Right lobe of liver (tissue), 6 donors: ENCODE data around the gene RPS27A. TPM values are rescaled to one million over a fixed set of nuclear protein-coding genes. Genes with fewer than 3 reads are reported as not detected.
"Not testable (repeated sequence)": the region's sequence is repeated elsewhere in the genome, so short reads cannot be mapped to it uniquely, and the experiment has no call there.

Experiments used
- ATAC-seq, 4 donors: fragments of 200-7000 bp; cut with Tn5 transposase; one replicate each; pipeline ENCODE4 v1.9.1; 2020; ENCODE audit warnings: mild to moderate bottlenecking in 4 of 4, moderate library complexity in 4 of 4
- DNase-seq, 3 donors: peaks; one replicate each; pipeline ENCODE4 v3.0.0-alpha.2; 2020
- H3K27ac ChIP-seq, 3 donors: fragments of 200-600 bp; one replicate each; pipeline ENCODE4 v1.8.0; 2022
- H3K27me3 ChIP-seq, 2 donors: fragments of 200-600 bp; one replicate each; pipeline ENCODE4 v1.8.0; 2022
- H3K36me3 ChIP-seq, 4 donors: fragments of 200-600 bp; sonication (generic) in 1 of 4; one replicate each; pipeline versions ENCODE4 v1.5.1 to v1.8.0; 2017 to 2022; ENCODE audit warnings: control low read depth in 1 of 4
- H3K4me1 ChIP-seq, 4 donors: fragments of 200-600 bp; sonication (generic) in 1 of 4; one replicate each; pipeline versions ENCODE4 v1.5.1 to v1.8.0; 2017 to 2022; ENCODE audit warnings: control low read depth in 1 of 4
- H3K4me3 ChIP-seq, 3 donors: fragments of 200-600 bp; one replicate each; pipeline ENCODE4 v1.8.0; 2022
- H3K9me3 ChIP-seq, 4 donors: fragments of 200-600 bp; sonication (generic) in 1 of 4; one replicate each; pipeline versions ENCODE4 v1.5.1 to v1.8.0; 2017 to 2022; ENCODE audit warnings: control low read depth in 1 of 4
- CTCF ChIP-seq, 4 donors: fragments of 200-600 bp in 3 of 4; fragments of 450-650 bp in 1 of 4; IDR thresholded peaks; one replicate each; pipeline versions ENCODE4 v1.5.1 to v1.8.0; 2016 to 2022; ENCODE audit warnings: antibody characterized with exemption in 4 of 4, mild to moderate bottlenecking in 2 of 4
- POLR2A ChIP-seq: fragments of 450-650 bp; IDR thresholded peaks from one replicate; pipeline ENCODE4 v1.6.1; 2017; ENCODE audit warnings: antibody characterized with exemption, mild to moderate bottlenecking
- WGBS: methylation state at CpG from one replicate; pipeline ENCODE4 v1.1.6; 2018; ENCODE audit warnings: low coverage, low lambda C conversion rate; ENCODE audit not compliant: insufficient coverage; ENCODE audit errors: missing lambda C conversion rate; 5-methylcytosine and 5-hydroxymethylcytosine counted together
- intact Hi-C, 2 donors: fragments of 100-400 bp; cut with DNase I; formaldehyde crosslinking; loops; one replicate each; pipeline versions ENCODE4 v1.11.2 to v1.14.1; 2022
- total RNA-seq, 6 experiments: library from RNA; depleted of rRNA in 2 of 6; stranded (reverse); fragments of >200 nt in 2 of 6; fragmentation: NEBNext Ultra II Directional in 3 of 6; extraction: Animal tissue kit (Norgen Biotek cat#: 25700) in 3 of 6; gene quantifications; one replicate each; pipeline versions ENCODE4 v1.1.0 to v1.2.4, GENCODE V29; 2016 to 2023
- donor health status: DM: no; HTN: yes; CAD: no.
- donor health status: DM: no; HTN: no; CAD: no.
- donor health status: DM: no; HTN: no; CAD: no.
- donor health status: DM: no; HTN: yes; CAD: no.
- donor health status: DM: no; HTN: yes; CAD: no.

The RPS27A gene
- total RNA-seq, 6 experiments from 2014 or later, result 241 to 478 (median 297) TPM

- Histone ChIP-seq H3K4me3 (no peak overlapping the region), H3K36me3 (peaks cover 0 to 65% (median 14%) of the 10 kb centered on the region in 4 donors), H3K4me1 (no peaks in the 10 kb centered on the region), H3K27me3 (no peaks in the 10 kb centered on the region), H3K9me3 (no peaks in the 10 kb centered on the region), H3K27ac (no peak overlapping the region)
- 90% methylated on average over 2 of the region's 5 CpGs for WGBS
- TF ChIP-seq POLR2A, result no peak
- no peak for TF ChIP-seq CTCF (IDR thresholded peaks at IDR 0.05)
- no peak for ATAC-seq
- intact Hi-C loops, result no loop called here
- DNase-seq, result no peak
These were observed 14.5 kb downstream of the RPS27A start for GRCh38 chr2:55247025-55247424.

- Histone ChIP-seq H3K4me3 (no peak overlapping the region), H3K4me1 (no peaks in the 10 kb centered on the region), H3K27me3 (no peaks in the 10 kb centered on the region), H3K27ac (no peak overlapping the region), H3K9me3 (no peaks in the 10 kb centered on the region), H3K36me3 (peaks cover 3 to 56% (median 15%) of the 10 kb centered on the region in 4 donors)
- TF ChIP-seq CTCF (IDR thresholded peaks at IDR 0.05) (no peak), POLR2A (no peak)
- intact Hi-C loops, result no loop called here
- peak in 2 of 4 donors; percentile 65 to 71 for ATAC-seq
- 60% methylated on average over 3 of the region's 3 CpGs for WGBS
- no peak for DNase-seq
These were observed 20.3 kb downstream of the RPS27A start for GRCh38 chr2:55252832-55253231.

- not testable (repeated sequence) for H3K4me1 ChIP-seq
These were observed 27.1 kb downstream of the RPS27A start for GRCh38 chr2:55259586-55259985.

GRCh38 chr2:55268288-55268906 is 35.9 kb downstream of the RPS27A start:
- DNase-seq, result no peak
- TF ChIP-seq POLR2A, result no peak
- Histone ChIP-seq H3K4me3 (peak overlapping the region; percentile 51 to 81 (median 80)), H3K27me3 (no peaks in the 10 kb centered on the region), H3K9me3 (no peaks in the 10 kb centered on the region), H3K36me3 (peaks cover 0 to 33% (median 5%) of the 10 kb centered on the region in 4 donors), H3K27ac (peak overlapping the region; percentile 71 to 85 (median 76)), H3K4me1 (peaks cover 0 to 11% (median 2%) of the 10 kb centered on the region in 4 donors)
- intact Hi-C loops, result no loop called here
- peak in 1 of 4 donors; percentile 3 for ATAC-seq
- 6% methylated on average over 13 of the region's 13 CpGs for WGBS

More at GRCh38 chr2:55259586-55259985, 27.1 kb downstream of the RPS27A start:
- intact Hi-C loops, H3K27me3 ChIP-seq, H3K4me3 ChIP-seq, ATAC-seq, H3K9me3 ChIP-seq, H3K27ac ChIP-seq, DNase-seq: not testable (repeated sequence)
- WGBS, result 83% methylated on average over 2 of the region's 3 CpGs
- H3K36me3 ChIP-seq, result peaks cover 3 to 81% (median 24%) of the 10 kb centered on the region in 4 donors

GRCh38 chr2:55268907-55269644 is 36.6 kb downstream of the RPS27A start, which contains the start of gene MTIF2:
MTIF2 (minus strand) TSS chr2:55269231; CDS start chr2:55263858, 5,373 bp downstream.
- H3K4me1 ChIP-seq, result peaks cover 0 to 11% (median 2%) of the 10 kb centered on the region in 4 donors
- intact Hi-C loops, result no loop called here
- peak within 1 kb of the TSS; percentile 71 to 85 (median 76) for H3K27ac ChIP-seq
- ATAC-seq (peak; percentile 99 to 100 (median 100)), DNase-seq (peak; percentile 96 to 98 (median 97))
- WGBS, result 0% methylated on average over 15 of the region's 43 CpGs
- no peaks in the 10 kb centered on the region for H3K27me3 ChIP-seq
- H3K4me3 ChIP-seq, result peak within 1 kb of the TSS; percentile 51 to 81 (median 80)
- TF ChIP-seq CTCF (IDR thresholded peaks at IDR 0.05), result peak; percentile 8 to 29 (median 14)
- peak; percentile 79 for TF ChIP-seq POLR2A
- H3K9me3 ChIP-seq, result no peaks in the 10 kb centered on the region
- peaks cover 0 to 27% (median 3%) of the 10 kb centered on the region in 4 donors for H3K36me3 ChIP-seq
